CD4-positive, alpha-beta T cell treated with Interleukin-10 for 1 hour (primary cell): ENCODE measurements around the gene GALNT18.
A peak's percentile ranks its signal among the peaks of the same experiment; 100 is the strongest.

Source experiments
- DNase-seq: peaks from one replicate; pipeline ENCODE4 v3.0.0-alpha.2; 2020

The GALNT18 gene

DNA sequence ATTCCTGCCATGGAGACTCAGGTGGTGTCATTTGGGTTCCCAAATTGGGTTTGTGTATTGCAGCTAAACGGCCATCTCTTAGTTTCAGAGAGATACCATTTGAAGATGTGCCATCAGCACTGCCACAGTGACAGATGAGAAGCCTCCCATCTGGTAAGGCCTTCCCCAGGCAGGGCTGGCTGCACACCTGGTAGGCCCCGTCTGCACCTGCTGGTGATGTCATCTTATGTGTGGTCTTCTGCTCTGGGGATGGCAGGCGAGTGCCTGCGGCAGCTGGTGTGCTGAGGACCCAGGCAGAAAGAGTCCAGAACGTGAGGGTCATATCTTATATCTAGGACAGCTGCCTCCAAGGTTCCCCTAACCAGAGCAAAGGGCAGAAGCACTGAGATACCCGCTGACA is 369.4 kb downstream of the GALNT18 start:
- no peak for DNase-seq

DNA sequence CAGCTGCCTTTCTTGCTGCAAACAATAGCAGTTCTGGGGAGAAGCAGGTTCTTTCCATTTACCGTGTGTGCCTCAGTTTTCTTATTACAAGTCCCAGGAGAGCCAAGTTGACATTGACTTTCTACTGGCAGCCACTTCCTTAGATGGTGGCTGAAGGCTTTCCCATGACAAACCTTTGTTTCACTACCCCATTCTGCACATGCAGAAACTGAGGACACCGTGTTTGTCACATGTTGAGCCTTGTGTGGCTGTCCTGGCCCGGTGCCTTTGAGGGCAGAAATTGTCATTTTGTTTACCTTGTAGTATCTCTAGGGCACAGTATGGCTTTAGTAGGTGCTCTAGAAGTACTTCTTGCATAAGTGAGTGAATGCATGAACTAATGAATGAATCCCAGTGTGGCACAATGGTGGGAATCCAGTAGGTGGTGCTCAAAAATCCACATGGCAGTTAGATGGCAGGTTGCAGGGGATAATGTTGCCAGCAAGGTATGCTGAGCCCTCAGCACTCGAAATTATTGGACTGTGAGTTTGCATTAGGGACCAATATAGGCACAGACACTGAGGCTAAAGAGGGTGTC is 370.3 kb downstream of the GALNT18 start:
- no peak for DNase-seq

DNA sequence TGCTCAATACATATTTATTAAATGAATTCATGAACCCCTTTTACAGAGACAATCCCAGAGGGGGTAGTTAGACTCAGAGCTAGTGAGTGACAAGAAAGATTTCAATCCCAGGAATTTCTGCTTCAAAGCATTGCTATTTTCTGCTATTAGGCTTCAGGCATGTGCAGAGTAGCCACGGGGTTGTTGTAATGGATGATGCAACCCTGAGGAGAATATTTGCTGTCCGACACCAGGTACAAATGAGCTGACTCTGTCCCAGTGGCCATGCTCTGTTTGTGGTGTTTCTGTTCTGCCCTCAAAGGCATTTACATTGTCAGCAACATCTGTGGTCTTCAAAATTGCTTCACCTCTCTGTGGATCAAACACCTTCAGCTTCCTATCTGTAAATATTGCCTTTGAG is 371.3 kb downstream of the GALNT18 start:
- DNase-seq = no peak

DNA sequence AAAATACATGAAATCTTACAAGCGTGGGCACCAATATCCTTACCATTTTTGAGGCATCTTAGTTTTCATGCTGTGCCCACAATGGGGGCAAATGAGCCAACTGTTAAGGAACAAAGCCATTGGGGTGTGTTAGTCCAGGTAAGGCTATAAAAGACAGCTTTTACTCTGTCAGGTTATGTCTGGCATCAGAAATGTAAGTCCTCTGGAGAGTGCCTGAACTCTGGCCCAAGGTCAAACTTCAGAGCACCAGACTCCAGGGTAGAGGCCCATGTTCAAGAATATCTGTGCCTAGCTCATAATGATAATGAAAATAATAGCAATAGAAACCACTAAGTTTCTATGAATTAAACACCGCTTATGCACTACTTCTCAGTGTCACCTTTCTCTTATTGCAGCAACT is 374.2 kb downstream of the GALNT18 start:
- DNase-seq = no peak

DNA sequence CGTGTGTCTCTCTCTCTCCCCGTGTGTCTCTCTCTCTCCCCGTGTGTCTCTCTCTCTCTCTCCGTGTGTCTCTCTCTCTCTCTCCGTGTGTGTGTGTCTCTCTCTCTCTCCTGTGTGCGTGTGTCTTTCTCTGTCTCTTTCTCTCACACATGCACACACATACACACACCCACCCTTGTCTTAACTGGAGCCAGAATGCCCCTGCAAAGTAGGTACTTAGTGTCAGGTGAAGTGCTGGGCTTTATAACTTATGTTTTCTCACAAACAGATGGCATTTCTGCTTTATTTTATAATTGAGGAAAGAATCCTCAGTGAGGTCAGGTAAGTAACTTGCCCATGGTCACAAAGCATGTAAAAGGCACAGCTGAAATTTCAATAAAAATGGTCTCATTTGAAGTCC is 374.7 kb downstream of the GALNT18 start:
- no peak for DNase-seq

DNA sequence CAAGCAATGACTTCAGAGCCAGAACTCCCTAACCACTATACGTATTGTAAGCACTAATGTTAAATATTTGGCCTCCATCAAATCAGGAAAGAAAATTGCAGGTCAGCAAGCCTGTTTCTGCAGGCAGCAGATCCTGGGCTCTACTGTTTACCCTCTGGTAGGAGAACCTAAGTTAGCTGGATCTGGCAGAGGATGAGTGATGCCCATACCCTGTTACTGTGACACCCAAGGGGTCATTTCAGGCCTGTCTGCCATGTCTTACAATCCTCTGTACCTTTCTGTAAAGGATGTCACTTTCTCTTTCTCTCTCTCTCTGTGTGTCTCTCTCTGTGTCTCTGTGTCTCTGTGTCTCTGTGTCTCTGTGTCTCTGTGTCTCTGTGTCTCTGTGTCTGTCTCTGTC is 375.6 kb downstream of the GALNT18 start:
- DNase-seq = no peak

DNA sequence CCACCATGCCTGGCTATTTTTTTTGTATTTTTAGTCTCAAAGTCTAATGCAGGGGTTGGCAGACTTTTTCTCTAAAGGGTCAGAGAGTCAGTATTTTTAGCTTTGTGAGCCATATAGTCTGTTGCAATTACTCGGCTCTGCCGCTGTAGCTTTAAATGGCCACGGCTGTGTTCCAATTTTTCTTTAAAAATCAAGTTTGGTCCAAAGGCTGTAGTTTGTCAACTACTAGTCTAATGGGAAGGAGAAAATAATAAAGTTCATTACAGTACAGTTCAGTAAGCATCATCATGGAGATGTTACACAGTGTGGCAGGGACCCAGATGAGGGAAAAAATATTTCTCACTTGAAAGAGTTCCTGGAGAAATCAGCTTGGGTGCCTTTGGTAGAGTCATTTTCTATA is 376.4 kb downstream of the GALNT18 start:
- DNase-seq = no peak

DNA sequence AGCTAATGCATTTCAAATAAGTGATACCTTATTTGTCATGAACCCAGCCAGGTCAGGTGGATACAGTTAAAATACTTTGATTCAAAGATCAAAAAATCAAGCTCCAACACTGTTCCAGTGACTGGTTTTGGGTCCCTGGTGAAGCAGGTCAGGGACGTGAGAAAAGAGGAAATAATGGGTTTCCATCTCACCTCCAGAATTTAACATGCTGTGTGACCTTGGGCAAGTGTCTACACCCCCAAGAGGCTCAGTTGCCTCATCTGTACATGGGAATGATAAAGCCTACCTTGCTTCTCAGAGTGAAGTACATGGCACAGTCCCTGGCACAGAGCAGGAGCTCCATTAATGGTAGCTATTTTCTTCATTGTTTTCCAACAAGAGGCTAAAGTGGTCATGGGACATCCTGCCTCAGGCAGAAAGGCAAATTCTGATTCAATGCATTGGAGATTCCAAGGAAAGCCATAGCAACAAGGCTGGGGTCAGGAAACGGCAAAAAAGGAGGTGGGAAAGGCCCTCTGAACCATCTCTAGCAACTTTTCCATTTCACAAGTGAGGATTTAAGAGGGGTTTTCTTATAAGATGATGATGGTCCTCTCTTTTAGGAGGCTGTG is 377.2 kb downstream of the GALNT18 start:
- DNase-seq = no peak

DNA sequence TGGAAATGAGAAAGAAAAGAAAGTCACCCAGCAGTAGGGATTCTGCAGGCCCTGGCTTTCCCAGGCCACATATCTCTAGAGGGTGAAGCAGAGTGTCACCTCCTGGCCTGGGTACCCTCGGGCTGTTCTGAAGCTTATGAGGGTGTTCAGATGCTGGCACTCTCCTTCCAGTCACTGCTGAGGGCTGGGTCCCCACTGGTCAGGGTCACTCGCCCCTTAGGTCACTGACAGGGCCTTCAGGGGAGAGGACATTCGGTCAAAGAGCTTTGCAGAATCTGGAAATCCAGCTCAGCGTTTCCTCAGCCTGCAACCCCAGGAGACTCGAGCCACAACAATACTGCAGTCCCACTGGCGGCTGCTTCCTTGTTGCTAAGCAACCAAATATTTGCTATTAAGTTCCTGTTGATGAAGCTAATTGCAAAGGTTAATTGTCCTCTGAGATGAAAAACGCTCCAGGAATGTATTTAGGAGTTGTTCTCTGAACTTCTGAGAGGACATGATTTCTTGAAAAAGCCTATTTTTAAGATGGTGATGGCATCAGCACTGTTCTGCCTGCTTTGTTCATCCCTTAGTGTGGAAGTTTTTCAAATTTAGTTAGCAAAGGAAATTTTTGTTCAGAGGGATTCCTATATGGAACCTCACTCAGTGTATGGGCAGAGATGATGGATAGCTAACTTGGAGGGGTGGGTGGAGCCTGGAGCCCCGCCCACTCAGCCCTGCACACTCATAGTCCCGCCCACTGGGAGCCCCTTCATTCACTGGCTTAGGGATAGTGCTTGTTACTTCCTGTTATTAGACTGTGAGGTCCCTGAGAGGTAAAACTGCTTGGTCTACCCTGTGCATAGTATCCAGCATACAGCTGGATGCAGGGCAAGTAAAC is 378.0 kb downstream of the GALNT18 start:
- DNase-seq = peak; percentile 66

DNA sequence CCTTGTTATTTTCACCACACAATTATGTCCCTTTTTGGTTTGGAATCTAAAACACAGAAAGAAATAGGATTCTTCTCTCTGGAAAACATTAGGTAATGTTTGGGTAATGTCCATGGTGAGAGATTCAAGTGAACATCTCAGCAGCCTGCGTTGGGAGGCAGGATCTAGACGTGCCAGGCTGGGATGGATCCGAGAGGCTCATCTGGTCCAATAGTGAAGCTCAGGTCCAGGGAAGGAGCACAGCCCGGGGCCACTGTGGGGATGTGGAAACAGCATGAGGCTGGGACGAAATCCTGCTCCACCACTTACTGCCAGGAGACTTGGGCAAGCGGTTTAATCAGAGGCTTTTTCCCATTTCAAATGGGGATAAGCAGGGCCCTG is 378.6 kb downstream of the GALNT18 start:
- DNase-seq = no peak

DNA sequence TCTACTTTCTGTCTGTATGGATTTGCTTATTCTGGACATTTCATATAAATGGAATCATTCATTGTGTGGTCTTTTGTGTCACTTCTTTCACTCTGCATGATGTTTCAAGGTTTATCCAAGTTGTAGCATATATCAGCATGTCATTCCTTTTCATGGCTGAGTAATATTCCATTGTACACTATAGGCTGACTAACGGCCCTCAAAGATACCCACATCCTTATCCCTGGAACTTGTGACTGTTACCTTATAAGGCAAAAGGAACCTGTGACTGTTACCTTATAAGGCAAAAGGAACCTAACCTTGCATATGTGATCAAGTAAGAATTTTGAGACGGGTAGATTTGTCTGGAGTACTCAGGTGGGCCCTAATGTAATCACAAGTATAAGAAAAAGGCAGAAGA is 380.5 kb downstream of the GALNT18 start:
- no peak for DNase-seq

DNA sequence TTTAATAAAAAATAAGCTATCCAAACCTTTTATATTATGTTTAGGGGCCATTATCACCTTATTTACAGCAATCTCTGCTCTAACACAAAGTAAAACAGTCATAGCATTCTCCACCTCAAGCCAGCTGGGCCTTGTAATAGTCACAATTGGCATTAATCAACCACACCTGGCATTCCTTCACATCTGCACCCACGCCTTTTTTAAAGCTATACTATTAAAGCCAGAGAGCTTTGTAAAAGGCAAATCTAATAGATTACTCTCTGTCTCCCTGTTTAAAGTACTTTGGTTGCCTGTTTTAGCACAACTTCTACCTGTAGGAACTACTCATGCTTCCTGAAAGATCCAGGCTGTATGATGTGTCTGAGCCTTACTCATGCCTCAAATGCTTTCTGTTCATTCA is 381.8 kb downstream of the GALNT18 start:
- no peak for DNase-seq

DNA sequence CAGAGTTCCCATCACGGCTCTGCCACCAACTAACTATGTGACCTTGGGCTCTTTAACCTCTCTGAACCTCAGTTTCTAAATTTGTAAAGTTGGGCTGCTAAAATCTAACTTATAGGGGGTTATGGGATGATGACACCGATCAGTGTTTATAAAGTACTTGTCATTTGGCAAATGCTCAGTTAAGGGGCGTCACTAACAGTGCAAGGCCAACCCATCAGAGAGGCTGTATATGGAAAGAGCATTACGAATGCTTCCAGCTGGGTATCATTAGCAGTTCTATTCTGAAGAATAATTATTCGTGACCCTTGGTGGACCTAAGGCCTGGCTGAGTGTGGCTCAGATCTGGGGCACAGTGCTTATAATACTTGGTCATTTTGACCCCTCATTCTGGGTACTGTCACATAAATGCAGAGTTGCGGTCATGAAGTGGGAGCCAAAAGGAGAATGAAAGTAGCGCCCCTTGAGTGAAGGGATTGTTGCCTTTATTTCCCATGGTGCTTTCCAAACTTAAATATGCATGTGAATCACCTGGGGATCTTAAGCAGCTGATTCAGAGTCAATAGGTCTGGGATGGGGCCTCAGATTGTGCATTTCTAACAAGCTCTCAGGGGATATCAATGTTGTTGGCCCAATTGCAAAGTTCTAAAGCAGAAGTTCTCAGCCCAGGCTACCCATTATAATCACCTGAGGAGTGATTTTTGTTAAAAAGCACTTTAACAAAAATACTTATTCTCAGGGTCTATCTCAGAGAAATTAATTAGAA is 384.6 kb downstream of the GALNT18 start:
- DNase-seq = no peak

DNA sequence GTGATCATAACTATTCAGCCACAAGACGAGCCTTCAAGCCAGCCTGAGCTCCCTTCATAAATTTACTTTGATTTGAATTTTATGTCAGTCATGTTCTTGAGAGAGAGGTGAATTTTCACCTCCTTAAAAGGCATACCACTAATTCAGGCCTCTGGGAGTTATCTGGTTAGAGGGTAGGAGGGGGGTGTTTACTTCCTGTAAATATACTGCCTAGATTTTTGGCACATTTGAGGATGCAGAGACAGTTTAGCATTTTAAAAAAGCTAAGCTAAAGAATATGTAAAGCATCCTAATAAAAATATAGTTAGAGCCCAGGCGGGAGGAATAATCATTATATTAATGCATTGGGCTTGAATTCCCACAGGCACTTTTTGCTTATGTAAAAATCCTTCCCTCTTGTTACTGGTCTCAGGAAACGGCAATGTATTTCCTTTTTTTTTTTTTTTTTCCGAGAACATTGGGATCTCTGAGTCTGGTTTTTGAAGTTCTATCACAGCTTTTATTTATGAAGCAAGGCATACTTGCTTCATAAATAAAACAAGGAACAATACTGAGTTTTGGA is 385.2 kb downstream of the GALNT18 start:
- DNase-seq = no peak

DNA sequence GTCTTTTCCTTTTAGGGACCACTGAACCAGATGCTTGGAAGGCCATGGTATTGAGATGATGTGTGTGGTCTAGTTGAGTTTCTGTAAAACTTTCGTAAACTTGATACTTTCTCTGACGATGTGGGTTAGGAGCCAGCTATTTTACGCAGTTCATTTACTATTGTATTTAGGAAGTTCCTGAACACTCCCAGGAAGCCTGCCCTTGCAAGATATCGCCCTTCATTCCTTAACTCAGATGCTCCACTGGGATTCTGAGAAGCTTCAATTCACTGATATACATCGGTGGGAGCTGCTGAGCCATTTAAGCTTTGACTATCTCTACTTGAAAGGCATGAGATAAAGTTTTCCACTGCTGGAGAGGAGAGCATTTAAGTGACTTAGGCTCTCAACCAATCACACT is 390.0 kb downstream of the GALNT18 start:
- DNase-seq = no peak

DNA sequence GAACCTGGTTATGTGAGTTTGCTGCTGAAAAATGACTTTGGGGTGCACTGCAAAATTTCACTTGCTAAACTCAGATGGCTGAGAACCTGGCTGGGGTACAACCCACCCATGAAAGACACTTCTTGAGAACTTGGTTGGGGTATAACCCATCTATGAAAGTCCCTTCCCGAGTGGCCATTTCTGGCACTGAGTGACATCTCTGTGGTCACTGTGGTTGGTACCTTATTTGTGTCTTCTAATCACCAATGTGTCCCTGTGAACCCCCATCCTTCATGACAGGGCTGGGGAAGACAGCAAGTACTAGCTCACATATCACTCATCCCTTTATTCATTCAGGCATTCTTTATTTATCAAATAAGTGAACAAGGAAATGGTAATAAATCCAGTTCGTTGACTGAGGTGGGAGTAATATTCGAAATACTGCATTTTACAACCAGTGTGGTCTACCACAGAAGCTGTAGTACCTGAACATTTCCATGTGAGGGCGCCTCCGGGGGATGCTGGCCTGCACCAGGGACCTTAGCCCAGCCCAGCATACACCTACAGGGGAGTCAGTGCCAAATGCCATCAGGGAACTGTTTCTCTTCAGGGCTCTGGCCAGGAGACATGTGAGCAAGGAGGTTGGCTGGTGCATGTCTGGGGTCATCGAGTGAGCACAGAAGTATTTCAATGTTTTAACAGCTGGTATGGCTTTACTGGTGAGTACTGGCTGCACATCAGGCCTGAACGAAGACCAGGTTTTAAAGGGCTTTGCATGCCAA is 390.8 kb downstream of the GALNT18 start:
- DNase-seq = peak; percentile 14

DNA sequence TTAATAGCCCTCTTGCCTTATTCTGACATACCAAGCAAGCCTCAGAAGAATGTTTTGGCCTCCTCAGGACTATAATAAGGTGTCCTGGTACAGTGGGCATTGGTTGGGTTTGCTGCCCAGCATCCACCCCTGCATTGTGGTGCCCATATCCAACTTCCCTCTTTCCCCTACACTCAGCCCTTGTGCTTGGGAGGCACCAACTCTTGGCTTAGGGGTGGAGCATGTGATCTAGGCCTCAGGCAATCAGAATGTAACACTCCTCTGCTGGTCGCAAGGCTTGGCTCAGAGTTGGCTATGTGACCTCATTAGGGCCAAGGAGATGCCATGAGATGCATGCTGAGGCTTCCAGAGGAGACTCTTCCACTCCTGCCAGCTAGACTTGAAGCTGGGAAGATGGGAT is 391.7 kb downstream of the GALNT18 start:
- no peak for DNase-seq

DNA sequence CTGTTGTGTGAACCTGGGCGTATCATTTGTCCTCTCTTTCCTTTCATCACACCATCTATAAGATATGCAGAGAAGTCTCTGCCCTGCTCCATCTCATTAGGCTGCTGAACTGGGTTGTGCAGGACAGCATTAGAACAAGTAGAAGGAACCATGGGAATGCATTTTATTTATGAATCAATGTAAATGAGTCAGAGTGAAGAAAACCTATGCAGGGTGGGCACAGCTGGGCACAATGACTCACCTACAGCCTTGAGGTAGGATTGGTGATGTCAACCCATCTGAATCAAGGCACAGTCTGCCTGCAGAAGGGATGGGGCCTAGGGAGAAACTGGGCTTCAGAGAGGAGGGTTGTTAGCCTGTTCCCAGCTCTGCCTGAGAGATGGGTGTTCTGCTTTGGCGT is 392.2 kb downstream of the GALNT18 start:
- DNase-seq = no peak

DNA sequence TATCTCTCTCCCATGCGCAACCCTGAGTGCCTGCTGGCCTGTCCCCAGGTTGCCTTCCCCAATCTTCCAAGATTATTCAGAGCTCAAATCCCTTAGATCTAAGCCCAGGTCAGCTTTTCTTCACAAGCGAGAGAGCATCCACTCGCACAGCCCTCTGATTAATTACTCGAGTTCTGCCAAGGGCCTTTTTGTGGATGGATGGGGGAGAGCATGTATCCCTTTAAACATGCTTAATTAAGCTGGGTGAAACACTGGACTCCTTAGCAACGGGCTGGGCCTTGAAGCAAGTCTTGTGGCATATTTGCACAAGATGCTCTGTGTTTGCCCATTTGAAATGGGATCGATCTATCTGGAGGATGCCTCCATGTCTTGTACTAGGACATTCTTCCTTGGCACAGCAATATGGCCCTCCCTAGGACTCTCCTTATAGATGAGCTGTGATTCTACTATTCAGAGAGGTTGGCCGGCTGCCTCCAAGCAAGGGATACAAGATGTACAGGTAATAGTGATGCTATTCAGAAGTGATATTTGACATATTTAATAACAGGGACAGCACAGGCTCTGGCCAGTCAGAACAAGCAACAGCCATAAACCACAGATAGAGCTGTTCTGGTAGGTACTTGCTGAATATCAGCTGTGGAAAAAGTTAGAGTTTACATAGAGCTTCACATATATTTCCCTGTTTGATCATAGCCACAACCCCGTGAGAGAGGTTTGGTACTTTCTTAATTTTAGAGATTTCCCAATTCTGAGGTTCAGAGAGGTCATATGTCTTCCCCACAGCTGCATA is 394.3 kb downstream of the GALNT18 start:
- no peak for DNase-seq
